ENCODE data around the gene CHN1.

DNA sequence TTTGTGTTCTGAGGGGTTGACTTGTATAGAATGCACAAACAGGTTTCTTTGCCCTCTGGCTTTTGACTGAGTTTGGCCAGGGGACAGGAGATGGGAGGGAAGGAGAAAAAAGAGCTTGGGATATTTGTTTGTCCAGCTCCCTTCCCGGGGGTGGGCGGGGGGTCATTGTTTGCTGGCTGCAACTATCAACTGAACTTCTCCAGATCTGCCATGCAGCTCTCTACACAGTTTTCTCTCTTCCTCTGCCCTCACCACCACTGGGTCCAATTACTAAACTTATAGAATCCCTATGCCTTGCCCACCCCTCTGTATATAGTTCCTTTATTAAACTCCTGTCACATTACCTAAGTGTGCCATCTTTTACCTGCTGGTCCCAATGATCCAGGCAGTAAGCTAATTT lies 32.8 kb upstream of the CHN1 start:
- TF ChIP-seq POLR2A (IDR thresholded peaks at IDR 0.05; ENCODE audit: low read depth, low read length) (no peak), POLR2AphosphoS5 (IDR thresholded peaks at IDR 0.05; ENCODE audit: low read depth, low read length) (no peak), TAF1 (IDR thresholded peaks at IDR 0.05; ENCODE audit: borderline replicate concordance, low read depth, low read length) (no peak)
